Effector CD8-positive, alpha-beta T cell (primary cell): Measurements from ENCODE around the gene RIT1.

Experiments
- DNase-seq: peaks from one replicate; lab custom pipeline; 2025; lab: John Stamatoyannopoulos, UW

RIT1 gene

DNA sequence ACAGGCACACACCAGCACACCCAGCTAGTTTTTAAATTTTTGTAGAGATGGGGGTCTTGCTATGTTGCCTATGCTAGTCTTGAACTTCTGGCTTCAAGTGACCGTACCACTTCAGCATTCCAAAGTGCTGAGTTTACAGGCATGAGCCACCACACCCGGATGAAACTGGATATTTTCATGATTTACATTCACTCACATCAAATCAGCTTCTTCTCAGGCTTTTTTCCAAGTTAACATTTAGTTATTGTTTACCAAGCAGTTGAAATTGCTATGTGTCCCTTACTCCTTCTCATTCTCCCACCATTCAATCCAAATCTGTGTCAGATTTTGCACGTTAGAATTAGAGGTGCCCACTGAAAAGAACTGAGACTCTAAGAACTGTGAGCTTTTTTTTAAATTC, 18.4 kb downstream of the RIT1 start:
- no peak for DNase-seq

DNA sequence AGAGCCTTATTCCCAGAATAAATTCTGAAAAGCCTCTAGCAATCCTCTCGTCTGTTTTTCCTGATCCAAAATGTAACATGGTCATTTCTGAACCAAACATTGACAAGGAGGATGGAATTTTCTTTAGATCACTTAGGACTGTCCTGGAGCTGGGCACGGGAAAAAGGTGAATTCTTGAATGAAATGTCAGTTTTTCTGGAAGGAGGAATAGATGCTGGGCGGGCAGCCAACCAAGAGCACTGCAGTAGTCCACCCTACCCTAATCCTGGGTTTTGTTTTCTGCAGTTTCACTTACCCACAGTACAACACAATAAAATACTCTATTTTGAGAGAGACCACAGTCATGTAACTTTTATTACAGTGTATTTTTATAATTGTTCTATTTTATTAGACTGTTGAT, 20.9 kb downstream of the RIT1 start:
- DNase-seq = no peak

DNA sequence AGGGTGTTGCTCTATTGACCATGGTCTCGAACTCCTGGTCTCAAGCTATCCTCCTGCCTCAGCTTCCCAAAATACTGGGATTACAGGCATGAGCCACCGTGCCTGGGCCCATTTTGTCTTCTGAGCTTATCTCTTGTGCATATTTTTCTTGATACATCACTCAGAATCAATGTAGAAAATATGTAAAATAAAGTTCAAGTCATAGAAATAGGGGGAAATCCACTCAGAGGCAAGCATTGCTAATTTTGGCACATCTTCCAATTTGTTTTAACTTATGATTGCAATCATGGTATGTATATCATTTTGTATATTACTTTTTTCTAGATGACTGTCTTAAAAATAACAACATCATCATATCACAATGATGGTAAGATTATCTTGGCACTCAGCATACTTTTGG, 21.6 kb downstream of the RIT1 start:
- no peak for DNase-seq

DNA sequence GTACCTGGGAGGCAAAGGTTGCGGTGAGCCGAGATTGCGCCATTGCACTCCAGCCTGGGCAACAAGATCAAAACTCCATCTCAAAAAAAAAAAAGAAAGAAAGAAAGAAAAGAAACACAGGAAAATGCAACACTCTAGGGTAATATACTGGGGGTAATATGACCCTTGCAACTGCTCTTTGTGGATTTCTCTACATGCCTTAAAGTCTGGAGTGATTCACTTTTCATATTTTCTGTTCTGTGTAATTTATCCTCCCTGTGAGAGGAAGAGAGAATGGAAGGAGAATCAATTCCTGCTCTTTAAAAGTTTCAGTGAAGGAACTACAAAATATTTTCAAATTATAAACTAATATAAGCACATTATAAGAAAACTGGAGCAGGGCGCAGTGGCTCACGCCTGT, 22.7 kb downstream of the RIT1 start:
- DNase-seq = no peak

DNA sequence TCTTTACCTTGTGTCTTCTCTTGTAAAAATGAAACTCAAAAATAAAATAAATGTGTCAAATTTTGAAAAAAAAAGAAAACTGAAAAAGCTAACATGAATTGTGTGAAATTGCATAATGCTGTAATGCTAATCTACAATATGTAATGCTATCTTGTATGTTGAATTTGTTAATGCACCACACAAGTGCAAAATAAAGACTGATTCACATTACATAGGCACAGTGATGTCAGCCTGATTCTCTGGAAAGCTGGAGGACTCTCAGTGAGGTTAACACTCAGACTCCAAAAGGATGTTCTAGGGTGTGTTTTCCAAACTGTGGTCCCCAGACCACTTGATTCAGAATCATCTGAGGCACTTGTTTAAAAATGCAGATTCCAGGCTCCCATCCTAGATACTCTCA, 26.2 kb downstream of the RIT1 start:
- no peak for DNase-seq

DNA sequence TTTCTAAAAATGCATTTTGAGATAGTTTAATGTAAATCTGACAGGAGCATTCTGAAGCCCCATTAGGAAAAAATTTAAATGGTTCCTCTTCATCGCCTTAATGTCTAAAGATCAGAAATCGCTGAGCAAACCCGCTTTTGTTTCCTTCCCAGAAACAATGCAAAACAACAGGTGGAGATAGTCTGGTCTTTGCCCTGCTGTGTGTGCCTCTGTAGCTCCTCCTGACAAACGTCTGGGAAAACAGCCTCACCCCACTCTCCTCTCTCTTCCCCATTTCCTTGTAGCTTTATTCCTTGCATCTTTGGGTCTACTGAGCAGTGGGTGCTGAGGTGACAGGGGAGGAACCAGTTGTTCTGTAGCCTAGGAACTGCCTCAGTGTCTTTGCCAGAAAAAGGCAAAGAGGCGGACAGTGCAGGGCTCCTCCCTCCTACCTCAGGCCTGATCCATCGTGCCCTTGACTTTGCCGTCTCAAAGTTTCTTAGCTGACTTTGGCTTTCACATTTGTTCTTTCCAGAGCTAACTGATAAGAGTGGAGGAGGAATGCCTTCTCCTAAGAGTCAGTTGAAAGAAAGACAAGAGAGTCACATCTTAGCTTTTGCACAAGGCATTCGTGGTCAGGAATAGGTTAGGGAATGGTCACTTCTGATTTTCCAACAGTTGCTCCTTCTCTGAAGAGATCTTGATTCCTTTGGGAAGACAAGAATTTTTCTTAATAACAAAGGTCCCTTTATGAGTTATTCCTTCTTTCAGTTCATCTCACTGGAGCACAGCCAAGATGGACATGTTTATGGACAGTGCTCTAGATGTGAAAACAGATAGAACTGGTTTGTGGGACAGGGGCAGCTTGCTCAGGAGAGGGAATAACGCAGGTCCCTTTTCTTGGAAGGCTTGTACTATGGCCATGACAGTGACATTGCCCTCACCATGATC, 26.9 kb downstream of the RIT1 start:
- no peak for DNase-seq

DNA sequence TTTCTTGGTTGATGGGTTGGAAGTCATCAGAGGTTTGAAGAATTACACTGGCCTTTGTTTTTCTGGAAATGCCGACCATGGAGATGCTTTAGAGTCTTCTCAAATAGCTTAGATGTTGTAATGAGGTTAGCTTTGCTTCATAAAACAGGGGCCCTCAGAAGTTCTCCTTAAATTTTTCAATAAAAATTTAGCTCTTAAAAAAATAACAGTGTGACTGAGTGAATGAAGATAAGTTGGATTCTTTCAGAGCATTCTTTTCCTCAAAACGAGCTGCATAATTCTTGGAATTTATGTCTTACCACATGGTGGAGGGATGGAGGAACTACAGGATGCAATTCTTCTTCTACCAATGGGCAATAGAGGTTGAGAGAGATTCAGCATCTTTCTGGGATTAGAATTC, 28.4 kb downstream of the RIT1 start:
- DNase-seq = no peak

DNA sequence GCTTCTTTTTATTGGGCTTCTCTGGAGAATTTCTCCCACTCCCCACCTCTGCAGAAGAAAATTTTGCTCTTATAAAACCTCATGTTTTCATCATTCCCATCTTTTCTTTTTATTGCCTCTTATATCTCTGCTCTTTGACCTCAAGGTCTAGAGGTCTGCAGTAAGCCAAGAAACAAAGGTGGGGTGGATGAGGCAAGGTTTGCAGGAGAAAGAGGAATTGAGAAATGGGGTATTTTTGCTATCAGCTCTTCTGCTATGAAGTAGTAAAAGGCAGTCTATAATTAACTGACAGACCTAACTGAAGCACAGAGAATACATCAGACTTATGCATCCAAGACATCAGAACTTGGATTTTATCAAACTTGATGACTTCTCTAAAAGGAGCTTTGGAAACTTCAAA, 28.9 kb downstream of the RIT1 start:
- DNase-seq = no peak

DNA sequence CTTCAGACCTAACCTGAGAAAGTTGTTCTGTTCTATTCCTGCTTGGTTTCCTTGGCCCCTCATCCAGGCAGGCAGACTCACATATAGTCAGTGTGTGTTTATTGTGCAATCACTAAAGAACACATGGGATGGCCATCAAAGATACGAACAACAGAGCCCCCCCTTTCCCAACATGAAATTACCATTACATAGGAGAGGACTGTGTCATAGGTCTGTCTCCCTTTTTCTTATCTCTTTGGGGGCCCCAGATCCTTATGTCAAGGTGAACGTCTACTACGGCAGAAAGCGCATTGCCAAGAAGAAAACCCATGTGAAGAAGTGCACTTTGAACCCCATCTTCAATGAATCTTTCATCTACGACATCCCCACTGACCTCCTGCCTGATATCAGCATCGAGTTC, 30.2 kb downstream of the RIT1 start:
- no peak for DNase-seq

DNA sequence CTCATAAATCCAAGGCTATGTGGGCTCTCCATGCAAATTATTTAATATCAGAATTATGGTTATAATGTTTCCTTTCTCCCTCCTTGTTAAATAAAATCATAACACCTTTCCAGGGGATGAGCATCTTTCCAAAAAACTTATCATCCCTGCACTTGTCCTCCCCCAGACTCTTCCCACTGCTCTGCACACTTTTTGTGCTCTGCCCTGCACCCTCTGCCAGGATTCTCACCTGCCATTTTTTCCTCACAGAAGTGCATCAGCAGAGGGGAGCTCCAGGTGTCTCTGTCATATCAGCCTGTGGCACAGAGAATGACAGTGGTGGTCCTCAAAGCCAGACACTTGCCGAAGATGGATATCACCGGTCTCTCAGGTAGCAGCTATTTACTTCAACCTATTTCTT, 30.9 kb downstream of the RIT1 start:
- DNase-seq = no peak

DNA sequence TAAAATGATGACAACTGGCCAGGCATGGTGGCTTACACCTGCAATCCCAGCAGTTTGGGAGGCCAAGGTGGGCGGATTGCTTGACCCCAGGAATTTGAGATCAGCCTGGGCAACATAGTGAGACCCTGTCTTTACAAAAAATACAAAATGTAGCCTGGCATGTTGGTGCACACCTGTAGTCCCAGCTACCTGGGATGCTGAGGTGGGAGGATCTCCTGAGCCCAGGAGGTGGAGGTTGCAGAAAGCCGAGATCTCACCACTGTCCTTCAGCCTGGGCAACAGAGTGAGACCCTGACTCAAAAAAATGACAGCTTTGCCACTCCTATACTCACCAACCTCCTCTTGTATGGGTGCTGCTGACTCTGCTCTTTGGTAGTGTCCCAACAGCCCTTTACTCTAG, 33.2 kb downstream of the RIT1 start:
- DNase-seq = no peak

DNA sequence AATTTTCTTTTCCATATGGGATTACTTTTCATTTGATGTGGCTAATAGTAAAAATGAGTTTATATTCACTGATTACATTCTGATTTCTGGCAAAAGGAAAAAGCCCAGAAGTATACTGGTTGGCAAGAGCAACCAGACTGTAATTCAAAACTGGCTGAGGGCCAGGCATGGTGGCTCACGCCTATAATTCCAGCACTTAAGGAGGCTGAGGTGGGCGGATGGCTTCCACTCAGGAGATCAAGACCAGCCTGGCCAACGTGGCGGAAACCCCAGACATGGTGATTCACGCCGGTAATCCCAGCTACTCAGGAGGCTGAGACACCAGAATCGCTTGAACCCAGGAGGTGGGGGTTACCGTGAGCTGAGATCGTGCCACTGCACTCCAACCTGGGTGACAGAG, 37.3 kb downstream of the RIT1 start:
- no peak for DNase-seq

DNA sequence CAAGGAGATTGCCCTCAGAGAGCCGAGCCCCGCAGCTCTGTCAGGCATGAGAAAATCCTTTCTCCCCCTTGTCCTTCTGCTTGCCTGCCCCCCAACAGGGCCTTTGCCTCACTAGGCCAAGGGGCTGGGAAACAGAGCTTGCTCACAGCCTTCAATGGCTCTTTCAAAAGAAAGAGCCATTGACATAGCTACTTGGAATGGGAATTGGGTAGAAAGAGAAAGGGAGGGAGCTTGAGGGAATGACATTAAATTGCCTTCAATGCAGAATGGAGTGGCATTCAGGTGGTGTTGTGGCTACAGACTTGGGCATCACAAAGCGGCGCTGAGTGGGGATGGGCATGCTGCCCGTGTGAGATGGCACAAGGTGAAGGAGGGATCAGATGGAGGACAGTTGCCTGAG, 38.6 kb downstream of the RIT1 start:
- no peak for DNase-seq

DNA sequence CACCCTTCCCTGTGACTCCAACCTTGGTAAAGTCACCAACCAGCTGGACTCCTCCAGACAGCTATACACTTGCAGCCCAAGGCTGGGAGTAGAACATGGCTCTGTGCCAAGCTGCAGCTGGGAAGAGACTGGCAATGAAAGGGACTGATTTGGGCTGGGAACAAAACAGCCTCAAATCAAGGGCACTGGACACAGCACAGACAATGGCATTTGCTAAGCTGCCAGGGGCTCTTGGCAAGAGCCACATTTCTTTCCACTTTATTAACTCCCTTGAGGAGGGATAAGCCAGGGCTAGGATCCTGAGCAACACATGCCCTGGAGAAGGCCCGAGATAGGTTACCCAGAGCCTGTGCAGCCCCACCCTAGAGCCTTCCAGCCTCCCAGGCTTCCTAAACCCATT, 39.8 kb downstream of the RIT1 start:
- DNase-seq = no peak

DNA sequence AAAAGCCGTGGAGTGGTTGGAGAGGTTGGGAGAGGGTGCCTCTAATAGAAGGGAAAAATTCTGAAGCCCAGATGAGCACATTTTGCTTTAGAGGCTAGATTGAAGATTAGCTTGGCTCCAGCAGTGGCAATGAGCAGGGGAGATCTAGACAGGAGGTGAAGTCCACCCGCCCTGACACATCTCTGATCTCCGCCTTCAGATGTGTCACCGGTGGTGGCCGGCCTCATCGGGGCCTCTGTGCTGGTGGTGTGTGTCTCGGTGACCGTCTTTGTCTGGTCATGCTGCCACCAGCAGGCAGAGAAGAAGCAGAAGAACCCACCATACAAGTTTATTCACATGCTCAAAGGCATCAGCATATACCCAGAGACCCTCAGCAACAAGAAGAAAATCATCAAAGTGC, 43.4 kb downstream of the RIT1 start:
- DNase-seq = no peak

DNA sequence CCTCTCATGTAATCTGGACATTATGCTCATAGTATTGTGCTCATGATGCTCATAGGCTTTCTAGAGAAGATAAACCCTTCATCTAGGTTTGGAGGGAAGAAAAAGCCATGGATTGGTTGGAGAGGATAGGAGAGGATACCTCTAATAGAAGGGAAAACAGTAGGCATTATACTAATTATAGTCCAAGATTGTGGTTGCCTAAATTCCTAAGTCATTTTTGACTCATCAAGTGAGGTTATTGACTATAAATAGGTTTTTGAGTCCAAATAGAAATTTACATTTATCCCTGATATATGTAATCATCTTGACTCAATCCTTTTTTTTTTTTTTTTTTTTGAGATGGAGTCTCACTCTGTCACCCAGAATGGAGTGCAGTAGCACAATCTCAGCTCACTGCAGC, 46.8 kb downstream of the RIT1 start:
- no peak for DNase-seq

DNA sequence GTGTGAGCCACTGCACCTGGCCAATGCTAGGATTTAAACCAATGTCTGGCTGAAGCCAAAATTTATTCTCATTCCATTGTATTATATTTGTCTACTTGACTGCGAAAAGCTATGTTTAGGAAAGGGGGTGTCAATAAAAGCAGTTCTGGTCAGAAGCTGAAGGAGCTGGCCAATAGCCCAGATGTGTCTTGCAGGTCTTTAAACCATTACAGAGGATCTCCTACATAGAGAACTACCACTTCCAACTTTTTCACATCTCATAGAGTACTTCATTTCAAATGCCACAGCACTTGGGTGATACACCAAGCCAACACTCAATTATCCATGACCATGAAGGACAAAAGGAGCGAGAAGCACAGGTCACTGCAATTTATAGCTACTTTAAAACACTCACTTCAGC, 49.3 kb downstream of the RIT1 start:
- DNase-seq = no peak

DNA sequence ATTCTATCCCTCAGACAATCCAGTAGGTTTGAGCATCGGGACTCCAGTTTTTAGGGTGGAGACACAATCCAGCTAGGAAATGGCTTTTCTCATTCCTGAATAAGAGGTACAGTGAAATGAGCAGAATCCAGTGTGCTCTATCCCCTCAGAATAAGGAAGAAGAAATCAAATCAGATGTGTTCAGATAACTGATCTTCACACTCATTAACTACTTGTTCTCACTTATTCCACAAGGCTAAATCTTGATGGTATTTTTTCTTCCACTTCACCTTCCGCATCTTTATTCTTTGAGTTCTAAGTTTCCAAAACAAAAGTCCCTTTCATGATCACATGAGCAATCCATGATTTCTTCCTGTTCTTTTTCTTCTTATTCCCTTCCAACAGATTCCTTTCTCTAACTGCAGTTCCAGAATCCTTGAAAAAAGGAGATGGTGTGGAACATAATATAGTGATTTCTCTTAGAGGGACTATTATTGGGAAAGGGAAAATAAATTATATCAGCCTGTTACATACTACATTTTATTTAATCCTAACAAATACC, 50.1 kb downstream of the RIT1 start:
- DNase-seq = no peak

DNA sequence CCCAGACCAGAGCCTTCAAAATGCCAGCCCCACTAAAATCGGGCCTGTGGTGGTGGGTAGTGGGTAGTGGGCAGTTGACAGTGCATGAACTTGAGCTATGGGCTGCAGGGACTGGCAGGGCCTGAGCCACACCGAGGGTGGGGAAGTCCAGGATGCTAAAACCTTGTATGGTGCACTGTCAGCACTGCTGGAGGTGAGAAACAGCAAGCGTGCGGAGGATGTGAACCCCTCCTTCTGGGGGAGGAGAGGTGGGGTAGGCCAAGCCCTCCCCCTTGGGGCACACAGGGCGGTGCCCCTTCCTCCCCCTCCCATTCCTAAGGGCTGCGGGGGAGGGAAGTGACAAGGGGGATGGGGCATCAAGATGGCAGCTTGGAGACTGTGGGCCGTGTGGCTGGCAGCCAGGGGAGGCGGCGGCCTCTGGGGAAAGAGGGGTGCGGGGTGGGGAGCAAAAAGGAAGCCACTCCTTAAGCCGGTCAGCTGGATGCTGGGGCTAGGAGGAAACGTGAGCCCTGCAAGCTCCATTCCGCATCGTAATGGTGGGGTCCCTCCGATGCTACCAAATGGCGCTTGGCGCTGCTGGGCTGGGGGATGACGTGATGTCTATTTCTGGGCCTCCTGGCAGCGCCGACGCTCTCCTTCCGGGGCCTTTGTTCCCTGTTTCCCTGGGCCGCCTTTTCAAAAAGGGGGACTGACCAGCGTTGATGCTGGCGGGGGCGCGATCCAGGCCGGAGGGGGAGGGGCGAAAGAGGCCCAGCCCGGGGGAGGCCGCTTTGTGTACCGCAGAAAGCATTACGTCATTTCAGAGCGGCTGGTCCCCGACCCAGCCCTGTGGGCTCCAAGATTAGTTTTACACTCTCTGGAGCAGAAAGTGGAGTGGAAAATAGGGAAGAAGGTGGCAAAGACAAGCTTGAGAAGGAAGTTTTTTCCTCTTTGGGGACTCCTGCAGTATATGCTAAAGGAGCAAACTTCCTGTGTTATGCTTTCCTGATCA, 51.0 kb downstream of the RIT1 start:
- peak; percentile 29 for DNase-seq

DNA sequence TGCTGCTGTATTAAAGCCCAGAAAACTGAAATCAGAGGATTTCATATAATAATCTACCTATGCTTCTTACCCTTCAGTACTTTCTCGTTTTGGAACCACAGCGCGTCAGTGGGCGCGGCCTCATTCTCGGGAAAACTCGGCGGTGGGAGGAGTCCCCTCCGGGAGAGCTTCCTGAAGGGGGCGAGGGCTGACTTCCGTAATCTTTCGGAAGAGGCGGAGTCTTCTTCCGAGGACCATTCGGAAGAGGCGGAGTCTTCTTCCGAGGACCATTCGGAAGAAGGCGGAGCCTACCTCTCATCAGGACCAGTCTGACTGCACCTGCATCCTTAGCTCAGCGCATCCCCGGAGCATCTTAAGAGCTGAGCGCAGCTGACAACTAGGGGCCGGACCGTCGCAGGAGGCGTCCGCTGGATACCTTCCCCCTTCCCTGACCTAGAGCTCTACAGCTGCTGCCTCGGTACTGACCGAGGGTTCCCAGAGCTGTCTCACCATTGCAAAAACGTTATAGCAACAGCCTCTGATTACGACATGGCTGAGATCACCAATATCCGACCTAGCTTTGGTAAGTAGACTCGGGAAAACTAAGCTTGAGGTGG, 51.8 kb downstream of the RIT1 start, which contains the start of gene SYT11:
Gene SYT11, plus strand, starts transcription at position 334 of the 596 bp plus-strand sequence. Its CDS starts 195 bp downstream, at position 529.
- DNase-seq = peak; percentile 92

DNA sequence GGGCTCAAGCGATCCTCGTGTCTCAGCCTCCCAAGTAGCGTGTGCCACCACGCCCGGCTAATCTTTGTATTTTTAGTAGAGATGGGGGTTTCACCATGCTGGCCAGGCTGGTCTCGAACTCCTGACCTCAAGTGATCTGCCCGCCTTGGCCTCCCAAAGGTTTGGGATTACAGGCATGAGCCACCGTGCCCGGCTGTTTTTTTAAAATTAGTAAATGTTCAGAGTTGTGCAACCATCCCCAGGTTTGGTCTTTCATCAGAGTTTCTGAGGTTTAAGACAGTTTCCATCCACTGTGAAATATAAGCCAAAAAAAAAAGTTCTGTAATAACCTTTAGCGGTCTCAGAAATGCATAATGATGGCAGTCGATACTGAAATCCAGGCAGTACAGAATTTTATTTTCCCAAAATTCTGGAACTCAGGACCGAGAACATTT, 52.3 kb downstream of the RIT1 start:
- no peak for DNase-seq
